BLaER1 treated with 17β-estradiol and CSF1 and Interleukin-3, amounts not matched to agents 10 nM and 100 nM (cell line): ENCODE data around the gene SUPT6H.
"Not testable (repeated sequence)": the region's sequence is repeated elsewhere in the genome, so short reads cannot be mapped to it uniquely, and the experiment has no call there.

Experiments used
- H3K27ac ChIP-seq, 11 experiments: shearing (Covaris generic); formaldehyde crosslinking; 2 replicates each; pipeline ENCODE4 v1.8.1; 2022
- H3K27me3 ChIP-seq, 11 experiments: shearing (Covaris generic); formaldehyde crosslinking; 2 replicates each; pipeline ENCODE4 v1.8.1; 2022
- H3K36me3 ChIP-seq, 11 experiments: shearing (Covaris generic); formaldehyde crosslinking; 2 replicates each; pipeline ENCODE4 v1.8.1; 2022
- H3K4me1 ChIP-seq, 10 experiments: shearing (Covaris generic); formaldehyde crosslinking; 2 replicates each; pipeline ENCODE4 v1.8.1; 2022
- H3K4me2 ChIP-seq, 11 experiments: shearing (Covaris generic); formaldehyde crosslinking; 2 replicates each; pipeline ENCODE4 v1.8.1; 2022
- H3K4me3 ChIP-seq, 10 experiments: shearing (Covaris generic); formaldehyde crosslinking; 2 replicates each; pipeline ENCODE4 v1.8.1; 2022
- H3K9ac ChIP-seq, 11 experiments: shearing (Covaris generic); formaldehyde crosslinking; 2 replicates each; pipeline ENCODE4 v1.8.1; 2022
- H3K9me3 ChIP-seq, 11 experiments: shearing (Covaris generic); formaldehyde crosslinking; replicated peaks in 1 of 11; 2 replicates each; pipeline ENCODE4 v1.8.1; 2022
- H4K20me1 ChIP-seq, 11 experiments: shearing (Covaris generic); formaldehyde crosslinking; 2 replicates each; pipeline ENCODE4 v1.8.1; 2022
- Cebpa-rat ChIP-seq, 11 experiments: shearing (Covaris generic); IDR thresholded peaks; 2 replicates each; pipeline ENCODE4 v1.8.1; 2022

The SUPT6H gene

DNA sequence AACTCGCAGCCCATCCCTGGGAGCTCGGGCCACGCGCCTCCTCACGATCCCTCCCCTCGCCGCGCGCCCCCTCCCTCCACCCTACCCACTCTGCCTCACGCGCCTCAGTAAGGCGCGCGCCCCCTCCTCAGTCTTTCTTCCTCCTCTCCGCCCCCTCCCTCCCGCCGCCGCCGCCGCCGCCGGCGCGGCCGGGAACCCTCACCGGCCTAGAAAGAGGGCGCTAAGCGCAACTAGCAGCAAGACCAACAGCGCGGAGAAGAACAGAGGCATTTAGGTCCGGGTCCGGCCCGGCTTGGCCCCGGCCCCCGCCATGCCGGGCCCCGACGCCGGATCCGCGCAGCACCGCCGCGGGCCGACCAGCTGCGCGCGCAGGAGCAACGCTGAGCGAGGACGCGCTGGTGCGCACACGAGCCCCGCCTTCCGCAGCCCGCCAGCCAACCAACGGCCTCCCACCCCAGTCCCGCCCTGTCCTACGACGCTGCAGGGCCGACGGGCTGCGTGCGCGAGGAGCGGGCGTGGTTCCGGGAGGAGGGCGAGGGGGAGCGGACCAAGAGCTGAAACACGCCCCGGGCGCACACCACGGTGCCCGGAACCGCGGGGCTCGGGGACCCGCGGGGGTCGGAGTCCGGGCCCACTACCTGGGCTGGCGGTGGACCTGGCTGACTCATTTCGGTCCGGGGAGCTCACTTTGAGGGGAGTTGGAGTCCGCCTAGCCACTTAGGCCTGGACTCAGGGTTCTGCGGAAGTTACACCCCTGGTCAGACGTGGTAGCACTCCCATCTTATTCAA is 17.0 kb upstream of the SUPT6H start, which contains the start of gene BLTP2:
Gene BLTP2 (minus strand): TSS at position 372 of the 789 bp plus-strand sequence. CDS start 102 bp downstream, at position 270.
- H3K27ac ChIP-seq: peak within 1 kb of the TSS; percentile 77 to 92 (median 87)
- H3K4me2 ChIP-seq: peak within 1 kb of the TSS; percentile 74 to 96 (median 92)
- peak within 1 kb of the TSS; percentile 74 to 90 (median 87) for H3K9ac ChIP-seq
- no peak for TF ChIP-seq Cebpa-rat (IDR thresholded peaks at IDR 0.05)
- no peaks in the 10 kb centered on the region for H3K27me3 ChIP-seq
- H3K9me3 ChIP-seq: no peaks in the 10 kb centered on the region
- H3K36me3 ChIP-seq: peaks cover 54 to 63% (median 57%) of the 10 kb centered on the region in 11 experiments
- peak within 1 kb of the TSS; percentile 63 to 97 (median 90) for H3K4me3 ChIP-seq
- H4K20me1 ChIP-seq: peaks cover 32 to 55% (median 40%) of the 10 kb centered on the region in 11 experiments; a peak in 20 of 22 replicates
- peaks cover 27 to 44% (median 34%) of the 10 kb centered on the region in 10 experiments for H3K4me1 ChIP-seq

DNA sequence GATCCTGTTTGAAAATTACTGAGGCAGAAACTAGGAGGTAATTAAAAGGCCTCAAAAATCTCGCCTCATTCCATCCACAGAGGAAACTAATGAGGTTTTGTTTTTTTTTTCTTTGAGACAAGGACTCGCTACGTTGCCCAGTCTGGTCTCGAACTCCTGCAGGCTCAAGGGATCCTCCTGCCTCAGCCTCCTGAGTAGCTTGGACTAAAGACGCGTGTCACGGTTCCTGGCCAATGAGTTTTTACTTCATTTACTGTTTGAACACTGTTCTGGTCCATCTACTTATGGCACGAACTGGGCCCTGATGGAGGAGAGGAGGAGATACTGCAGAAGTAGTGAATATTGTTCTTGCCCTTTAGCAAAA is 16.4 kb upstream of the SUPT6H start:
- Histone ChIP-seq H3K27me3 (no peaks in the 10 kb centered on the region), H3K27ac (peak overlapping the region; percentile 77 to 92 (median 87)), H3K9me3 (no peaks in the 10 kb centered on the region), H3K36me3 (peaks cover 48 to 63% (median 57%) of the 10 kb centered on the region in 11 experiments), H4K20me1 (peaks cover 28 to 49% (median 36%) of the 10 kb centered on the region in 11 experiments; a peak in 20 of 22 replicates), H3K4me3 (peak overlapping the region; percentile 63 to 97 (median 90)), H3K9ac (peak overlapping the region; percentile 74 to 90 (median 87)), H3K4me1 (peaks cover 27 to 44% (median 34%) of the 10 kb centered on the region in 10 experiments), H3K4me2 (peak overlapping the region; percentile 74 to 96 (median 81))
- no peak for TF ChIP-seq Cebpa-rat (IDR thresholded peaks at IDR 0.05)

DNA sequence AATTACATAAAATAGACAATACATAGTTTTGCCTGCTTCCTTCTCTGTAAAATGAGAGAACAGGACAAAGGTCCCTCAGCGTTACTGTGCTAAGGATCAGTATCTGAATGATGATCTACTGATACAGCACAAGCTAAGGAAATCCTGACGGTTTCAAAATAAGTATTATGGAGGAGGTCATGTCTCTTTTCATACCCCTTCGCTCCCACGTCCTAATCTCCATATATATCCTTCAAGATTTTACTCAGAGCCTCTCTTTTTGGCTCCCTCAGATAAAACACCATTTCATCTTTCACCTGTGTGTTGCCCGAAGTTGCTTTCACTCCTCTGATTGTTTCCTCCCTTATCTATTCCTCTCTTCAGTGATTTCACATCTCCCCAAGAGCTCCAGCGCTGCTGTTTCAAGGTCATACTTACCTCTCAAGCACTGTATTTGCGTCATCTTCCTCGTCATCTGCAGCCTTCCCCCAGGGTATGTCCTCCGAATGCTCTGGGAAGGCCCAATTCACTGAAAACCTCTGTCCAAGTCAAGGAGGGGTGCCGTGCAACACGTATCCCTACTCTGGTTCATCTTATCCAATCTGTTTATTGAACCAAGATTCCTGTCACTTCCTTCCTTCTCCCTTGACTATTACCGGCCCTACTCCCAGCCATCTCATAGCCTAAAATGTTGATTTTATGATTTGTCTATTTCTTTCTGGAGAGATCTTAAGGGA is 15.8 kb upstream of the SUPT6H start:
- peak overlapping the region; percentile 77 to 92 (median 88) for H3K27ac ChIP-seq
- H3K27me3 ChIP-seq: no peaks in the 10 kb centered on the region
- H3K4me1 ChIP-seq: peaks cover 27 to 44% (median 34%) of the 10 kb centered on the region in 10 experiments
- peaks cover 47 to 63% (median 57%) of the 10 kb centered on the region in 11 experiments for H3K36me3 ChIP-seq
- H4K20me1 ChIP-seq: peaks cover 21 to 43% (median 29%) of the 10 kb centered on the region in 11 experiments; a peak in 20 of 22 replicates
- peak overlapping the region; percentile 21 to 97 (median 88); a peak in 10 of 20 replicates for H3K4me3 ChIP-seq
- peak overlapping the region; percentile 74 to 90 (median 87) for H3K9ac ChIP-seq
- H3K4me2 ChIP-seq: peak overlapping the region; percentile 74 to 96 (median 81)
- no peaks in the 10 kb centered on the region for H3K9me3 ChIP-seq
- no peak for TF ChIP-seq Cebpa-rat (IDR thresholded peaks at IDR 0.05)

DNA sequence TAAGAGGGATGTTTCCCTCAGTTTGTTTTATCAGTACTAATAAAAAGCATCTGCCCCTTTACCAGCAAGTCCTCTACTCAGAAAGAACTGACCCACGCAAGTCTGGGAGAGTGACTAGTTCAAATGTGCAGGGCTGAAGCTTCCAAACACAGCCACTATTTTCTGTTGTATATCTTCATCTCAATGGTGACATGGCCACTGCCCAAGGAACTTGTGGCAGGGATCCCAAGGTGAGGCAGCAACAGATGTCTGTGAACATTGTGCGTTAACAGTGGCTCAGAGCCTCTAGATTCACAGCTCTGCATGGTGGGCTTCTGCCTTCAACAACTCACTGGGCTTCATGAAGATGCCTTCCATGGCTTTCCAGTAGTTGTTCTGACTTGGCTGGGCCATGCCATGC is 13.3 kb upstream of the SUPT6H start:
- Histone ChIP-seq H3K4me2 (no peak overlapping the region), H3K4me1 (peaks cover 15 to 25% (median 22%) of the 10 kb centered on the region in 10 experiments), H3K9ac (peak overlapping the region in 1 of 11 experiments; percentile 35; a peak in 1 of 22 replicates), H4K20me1 (peaks cover 2 to 38% (median 21%) of the 10 kb centered on the region in 11 experiments; a peak in 20 of 22 replicates), H3K27me3 (no peaks in the 10 kb centered on the region), H3K4me3 (no peak overlapping the region), H3K36me3 (peaks cover 47 to 63% (median 57%) of the 10 kb centered on the region in 11 experiments), H3K9me3 (no peaks in the 10 kb centered on the region), H3K27ac (peak overlapping the region in 1 of 11 experiments; percentile 3; a peak in 1 of 22 replicates)
- no peak for TF ChIP-seq Cebpa-rat (IDR thresholded peaks at IDR 0.05)

DNA sequence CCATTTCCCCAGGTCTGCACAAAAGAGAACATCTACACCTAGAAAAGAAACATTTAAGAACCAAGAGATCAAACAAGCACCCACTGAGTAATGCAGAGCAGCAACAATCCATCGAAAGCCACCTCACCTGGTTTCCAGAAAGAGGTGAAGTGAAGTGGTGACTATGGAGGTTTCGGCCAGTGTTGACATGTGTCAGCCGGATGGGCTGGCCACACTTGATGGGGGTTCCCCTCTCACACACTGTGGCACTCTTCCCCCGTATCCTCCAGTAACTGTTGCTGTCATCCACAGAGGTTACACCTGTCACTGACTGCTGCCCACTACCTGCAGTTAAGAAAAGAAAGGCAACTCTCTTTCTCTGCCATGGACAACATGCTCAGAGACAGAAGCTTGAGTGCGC is 6.8 kb upstream of the SUPT6H start:
- Histone ChIP-seq H3K27ac (no peak overlapping the region), H3K4me3 (no peak overlapping the region), H4K20me1 (peaks cover 9 to 85% (median 66%) of the 10 kb centered on the region in 11 experiments; a peak in 18 of 22 replicates), H3K9me3 (peaks cover 6 to 16% (median 15%) of the 10 kb centered on the region in 11 experiments; a peak in 20 of 22 replicates), H3K4me1 (peaks cover 0 to 3% (median 1%) of the 10 kb centered on the region in 10 experiments; a peak in 12 of 20 replicates), H3K36me3 (peaks cover 88 to 100% (median 96%) of the 10 kb centered on the region in 11 experiments), H3K27me3 (no peaks in the 10 kb centered on the region), H3K9ac (no peak overlapping the region), H3K4me2 (no peak overlapping the region)
- TF ChIP-seq Cebpa-rat (IDR thresholded peaks at IDR 0.05): no peak

DNA sequence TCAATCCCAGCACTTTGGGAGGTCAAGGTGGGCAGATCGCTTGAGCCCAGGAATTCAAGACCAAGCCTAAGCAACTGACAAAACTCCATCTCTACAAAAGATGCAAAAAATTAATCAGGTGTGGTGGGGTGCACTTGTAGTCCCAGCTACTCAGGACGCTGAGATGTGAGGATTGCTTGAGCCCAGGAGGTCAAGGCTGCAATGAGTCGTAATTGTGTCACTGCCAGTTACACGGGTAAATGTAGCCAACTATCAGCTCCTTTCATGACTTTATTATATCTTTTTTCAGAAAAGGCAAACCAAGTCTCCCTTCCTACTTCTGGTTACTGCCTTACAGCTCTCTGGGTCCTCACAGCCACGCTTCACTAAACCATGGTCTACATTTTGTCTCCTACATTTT is 4.2 kb upstream of the SUPT6H start:
- Histone ChIP-seq H3K27me3 (no peaks in the 10 kb centered on the region), H3K4me2 (no peak overlapping the region), H3K4me3 (no peak overlapping the region), H4K20me1 (peaks cover 20 to 88% (median 60%) of the 10 kb centered on the region in 11 experiments; a peak in 18 of 22 replicates), H3K9ac (no peak overlapping the region), H3K27ac (no peak overlapping the region), H3K4me1 (peaks cover 8 to 14% (median 12%) of the 10 kb centered on the region in 10 experiments), H3K9me3 (peaks cover 6 to 20% (median 18%) of the 10 kb centered on the region in 11 experiments; a peak in 20 of 22 replicates), H3K36me3 (peaks cover 62 to 79% (median 74%) of the 10 kb centered on the region in 11 experiments)
- no peak for TF ChIP-seq Cebpa-rat (IDR thresholded peaks at IDR 0.05)

DNA sequence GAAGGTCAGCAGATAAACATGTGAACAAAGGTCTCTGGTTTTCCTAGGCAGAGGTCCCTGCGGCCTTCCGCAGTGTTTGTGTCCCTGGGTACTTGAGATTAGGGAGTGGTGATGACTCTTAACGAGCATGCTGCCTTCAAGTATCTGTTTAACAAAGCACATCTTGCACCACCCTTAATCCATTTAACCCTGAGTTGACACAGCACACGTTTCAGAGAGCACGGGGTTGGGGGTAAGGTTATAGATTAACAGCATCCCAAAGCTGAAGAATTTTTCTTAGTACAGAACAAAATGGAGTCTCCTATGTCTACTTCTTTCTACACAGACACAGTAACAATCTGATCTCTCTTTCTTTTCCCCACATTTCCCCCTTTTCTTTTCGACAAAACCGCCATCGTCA is 3.7 kb upstream of the SUPT6H start:
- peaks cover 13 to 20% (median 18%) of the 10 kb centered on the region in 10 experiments for H3K4me1 ChIP-seq
- not testable (repeated sequence) for H3K27ac ChIP-seq

DNA sequence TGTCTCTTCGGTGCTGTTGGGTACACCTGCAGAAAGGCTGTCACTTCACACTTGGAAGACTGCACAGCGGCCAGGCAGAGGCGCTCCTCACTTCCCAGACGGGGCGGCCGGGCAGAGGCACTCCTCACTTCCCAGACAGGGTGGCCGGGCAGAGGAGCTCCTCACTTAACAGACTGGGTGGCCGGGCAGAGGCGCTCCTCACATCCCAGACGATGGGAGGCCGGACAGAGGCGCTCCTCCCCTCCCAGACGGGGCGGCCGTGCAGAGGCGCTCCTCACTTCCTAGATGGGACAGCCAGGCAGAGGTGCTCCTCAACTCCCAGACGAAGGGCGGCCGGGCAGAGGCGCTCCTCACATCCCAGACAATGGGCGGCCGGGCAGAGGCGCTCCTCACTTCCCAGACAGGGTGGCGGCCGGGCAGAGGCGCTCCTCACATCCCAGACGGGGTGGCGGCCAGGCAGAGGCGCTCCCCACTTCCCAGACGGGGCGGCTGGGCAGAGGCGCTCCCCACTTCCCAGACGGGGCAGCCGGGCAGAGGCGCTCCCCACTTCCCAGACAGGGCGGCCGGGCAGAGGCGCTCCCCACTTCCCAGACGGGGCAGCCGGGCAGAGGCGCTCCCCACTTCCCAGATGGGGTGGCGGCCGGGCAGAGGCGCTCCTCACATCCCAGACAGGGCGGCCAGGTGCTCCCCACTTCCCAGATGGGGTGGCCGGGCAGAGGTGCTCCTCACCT is 3.1 kb upstream of the SUPT6H start:
- Histone ChIP-seq H3K4me1 (peaks cover 19 to 26% (median 24%) of the 10 kb centered on the region in 10 experiments), H3K9me3 (peaks cover 6 to 20% (median 18%) of the 10 kb centered on the region in 11 experiments; a peak in 20 of 22 replicates)

More for the DNA sequence above, 3.7 kb upstream of the SUPT6H start:
- not testable (repeated sequence) for H3K9ac ChIP-seq, H3K4me2 ChIP-seq, H3K27me3 ChIP-seq, H3K4me3 ChIP-seq
- Histone ChIP-seq H4K20me1 (peaks cover 25 to 88% (median 60%) of the 10 kb centered on the region in 11 experiments; a peak in 18 of 22 replicates), H3K36me3 (peaks cover 56 to 73% (median 69%) of the 10 kb centered on the region in 11 experiments), H3K9me3 (peaks cover 6 to 20% (median 18%) of the 10 kb centered on the region in 11 experiments; a peak in 20 of 22 replicates)

DNA sequence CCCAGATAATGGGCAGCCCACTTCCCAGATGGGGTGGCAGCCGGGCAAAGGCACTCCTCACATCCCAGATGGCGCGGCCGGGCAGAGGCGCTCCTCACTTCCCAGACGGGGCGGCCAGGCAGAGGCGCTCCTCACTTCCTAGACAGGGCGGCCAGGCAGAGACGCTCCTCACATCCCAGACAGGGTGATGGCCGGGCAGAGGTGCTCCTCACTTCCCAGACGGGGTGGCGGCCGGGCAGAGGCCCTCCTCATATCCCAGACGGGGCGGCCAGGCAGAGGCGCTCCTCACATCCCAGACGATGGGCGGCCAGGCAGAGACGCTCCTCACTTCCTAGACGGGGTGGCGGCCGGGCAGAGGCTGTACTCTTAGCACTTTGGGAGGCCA is 2.5 kb upstream of the SUPT6H start:
- peaks cover 31 to 88% (median 59%) of the 10 kb centered on the region in 11 experiments; a peak in 18 of 22 replicates for H4K20me1 ChIP-seq
- H3K4me3 ChIP-seq: peak overlapping the region in 3 of 10 experiments; percentile 11 to 90 (median 27); a peak in 2 of 20 replicates
- H3K9me3 ChIP-seq: peaks cover 6 to 20% (median 18%) of the 10 kb centered on the region in 11 experiments; a peak in 20 of 22 replicates

More for the DNA sequence above, 3.1 kb upstream of the SUPT6H start:
- H4K20me1 ChIP-seq: peaks cover 31 to 88% (median 59%) of the 10 kb centered on the region in 11 experiments; a peak in 18 of 22 replicates
- peak overlapping the region in 2 of 10 experiments; percentile 11 to 15; a peak in 1 of 20 replicates for H3K4me3 ChIP-seq
- H3K4me2 ChIP-seq, H3K9ac ChIP-seq, H3K27me3 ChIP-seq, H3K27ac ChIP-seq: not testable (repeated sequence)
- H3K36me3 ChIP-seq: peaks cover 50 to 69% (median 63%) of the 10 kb centered on the region in 11 experiments

More for the DNA sequence above, 2.5 kb upstream of the SUPT6H start:
- H3K4me1 ChIP-seq: peaks cover 25 to 32% (median 29%) of the 10 kb centered on the region in 10 experiments
- H3K9ac ChIP-seq, H3K27ac ChIP-seq, H3K27me3 ChIP-seq, H3K4me2 ChIP-seq: not testable (repeated sequence)
- H3K36me3 ChIP-seq: peaks cover 44 to 69% (median 61%) of the 10 kb centered on the region in 11 experiments
